GM18508 (cell line): ENCODE data around the gene AKAP12.
"Not testable (repeated sequence)": the region's sequence is repeated elsewhere in the genome, so short reads cannot be mapped to it uniquely, and the experiment has no call there.

Experiments used
- ATAC-seq: cut with Tn5 transposase; IDR thresholded peaks from one replicate; pipeline ENCODE4 v1.9.1; 2021; ENCODE audit warnings: moderate number of reproducible peaks; ENCODE audit not compliant: insufficient read depth, unreplicated experiment

AKAP12 gene

DNA sequence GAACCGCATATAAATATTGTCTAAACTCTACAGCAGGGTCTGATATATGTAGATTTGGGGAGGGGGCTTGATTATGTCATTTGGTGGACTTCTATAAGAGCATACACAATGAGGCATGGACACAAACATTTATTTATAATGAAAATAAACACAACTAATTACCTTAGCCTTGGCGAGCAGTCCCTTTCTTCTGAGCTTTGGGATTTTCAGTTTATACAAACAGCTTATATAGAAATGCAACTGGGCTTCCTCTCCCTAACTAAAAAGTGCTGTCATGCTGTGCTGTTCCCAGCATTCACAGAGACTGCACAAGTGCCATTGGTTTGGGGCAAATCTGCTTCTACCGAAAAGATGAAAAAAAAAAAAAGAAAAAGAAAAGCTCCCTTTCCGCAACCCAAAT is 69.9 kb downstream of the AKAP12 start:
- ATAC-seq, result no peak

DNA sequence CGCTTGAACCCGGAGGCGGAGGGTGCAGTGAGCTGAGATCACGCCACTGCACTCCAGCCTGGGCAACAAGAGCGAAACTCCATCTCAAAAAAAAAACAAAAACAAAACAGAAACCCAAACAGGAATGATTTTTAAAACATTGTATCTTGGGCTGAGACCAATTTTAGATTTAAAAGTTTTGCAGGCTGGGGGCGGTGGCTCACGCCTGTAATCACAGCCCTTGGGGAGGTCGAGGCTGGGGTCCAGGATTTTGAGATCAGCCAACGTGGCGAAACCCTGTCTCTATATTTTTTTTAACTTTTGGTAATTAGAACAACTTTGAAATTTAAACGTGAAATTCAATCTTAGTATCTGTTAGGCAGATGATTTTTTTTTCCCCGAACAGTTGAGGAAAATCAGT is 70.5 kb downstream of the AKAP12 start:
- no peak for ATAC-seq

GRCh38 chr6:151310852-151311767 is 71.3 kb downstream of the AKAP12 start:
- ATAC-seq, result no peak

DNA sequence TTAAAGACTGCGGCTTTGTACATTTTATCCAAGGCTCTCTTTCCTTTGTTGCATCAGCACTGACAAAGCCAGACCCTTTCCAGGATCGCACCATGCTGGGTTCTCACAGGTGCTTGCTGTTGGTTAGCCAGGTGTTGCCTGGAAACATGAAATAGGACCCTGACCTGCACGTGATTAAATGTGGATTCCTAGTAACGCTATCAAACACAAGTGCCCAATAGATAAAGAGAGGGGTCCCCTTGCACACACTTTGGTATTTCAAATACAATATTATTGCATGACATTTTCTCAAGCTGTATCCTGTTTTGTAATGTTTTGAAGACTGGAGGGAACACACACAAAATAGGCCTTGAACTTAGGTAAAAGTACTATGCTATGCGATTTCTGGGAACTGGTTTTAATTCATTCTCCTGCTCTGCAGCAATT is 73.3 kb downstream of the AKAP12 start:
- no peak for ATAC-seq

GRCh38 chr6:151315661-151316060 is 75.9 kb downstream of the AKAP12 start:
- not testable (repeated sequence) for ATAC-seq

DNA sequence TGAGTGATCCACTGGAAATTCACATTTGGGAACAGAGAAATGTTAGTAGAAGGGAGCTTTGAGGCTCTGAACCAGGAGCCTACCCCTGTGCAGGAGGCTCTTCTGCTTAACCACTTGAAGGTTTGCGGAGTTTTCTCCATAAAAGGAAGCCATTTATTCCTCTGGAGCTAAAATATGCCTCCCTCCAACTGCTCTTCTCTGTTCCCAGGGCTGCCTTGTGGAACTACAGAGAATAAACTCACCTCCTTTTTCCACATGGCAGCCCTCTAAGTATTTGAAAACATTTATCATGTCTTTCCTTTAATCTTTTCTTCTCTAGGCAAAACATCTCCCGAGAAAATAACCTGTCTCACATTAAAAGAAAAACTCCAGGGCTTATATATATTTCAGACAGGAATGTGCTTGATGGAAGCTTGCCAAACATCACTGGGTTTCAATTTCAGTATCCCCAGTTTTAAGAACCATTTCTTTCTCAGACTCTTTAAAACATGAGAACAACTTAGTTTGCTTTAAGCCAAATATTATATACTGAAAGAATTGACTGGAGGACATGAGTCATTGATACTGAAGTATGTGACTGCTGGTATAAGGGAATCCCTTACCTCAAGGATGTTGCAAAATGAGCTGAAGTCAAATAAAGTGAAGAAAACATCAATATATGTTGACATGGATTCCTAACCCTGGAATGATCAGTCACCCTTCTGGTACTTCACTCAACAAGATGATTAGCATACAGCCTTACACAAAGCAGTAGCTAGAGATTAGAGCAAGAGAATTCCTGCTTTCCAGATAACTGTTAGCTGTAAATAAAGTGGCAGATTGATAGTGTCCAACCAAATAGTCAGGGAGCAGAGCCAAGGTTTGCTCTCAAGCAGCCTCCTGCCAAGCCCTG is 77.6 kb downstream of the AKAP12 start:
- no peak for ATAC-seq

DNA sequence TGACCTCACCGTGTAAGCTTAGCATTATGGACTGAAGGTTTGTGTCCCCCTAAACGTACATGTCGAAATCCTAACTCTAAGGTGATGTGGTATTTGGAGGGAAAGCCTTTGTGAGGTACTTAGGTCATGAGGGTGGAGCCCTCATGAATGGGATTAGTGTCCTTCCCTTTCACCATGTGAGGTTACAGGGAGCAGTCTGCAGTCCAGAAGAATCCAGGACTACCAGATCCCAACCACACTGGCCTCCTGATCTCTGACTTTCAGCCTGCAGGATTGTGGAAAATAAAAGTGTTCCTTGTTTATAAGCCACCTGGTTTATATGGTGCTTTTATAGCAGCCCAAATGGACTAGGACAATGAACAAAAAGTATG is 78.2 kb downstream of the AKAP12 start:
- ATAC-seq, result no peak

- no peak for ATAC-seq
These were observed 80.4 kb downstream of the AKAP12 start for GRCh38 chr6:151320140-151320539.

GRCh38 chr6:151321438-151321837 is 81.7 kb downstream of the AKAP12 start:
- no peak for ATAC-seq

GRCh38 chr6:151322570-151322969 is 82.8 kb downstream of the AKAP12 start:
- ATAC-seq, result no peak

DNA sequence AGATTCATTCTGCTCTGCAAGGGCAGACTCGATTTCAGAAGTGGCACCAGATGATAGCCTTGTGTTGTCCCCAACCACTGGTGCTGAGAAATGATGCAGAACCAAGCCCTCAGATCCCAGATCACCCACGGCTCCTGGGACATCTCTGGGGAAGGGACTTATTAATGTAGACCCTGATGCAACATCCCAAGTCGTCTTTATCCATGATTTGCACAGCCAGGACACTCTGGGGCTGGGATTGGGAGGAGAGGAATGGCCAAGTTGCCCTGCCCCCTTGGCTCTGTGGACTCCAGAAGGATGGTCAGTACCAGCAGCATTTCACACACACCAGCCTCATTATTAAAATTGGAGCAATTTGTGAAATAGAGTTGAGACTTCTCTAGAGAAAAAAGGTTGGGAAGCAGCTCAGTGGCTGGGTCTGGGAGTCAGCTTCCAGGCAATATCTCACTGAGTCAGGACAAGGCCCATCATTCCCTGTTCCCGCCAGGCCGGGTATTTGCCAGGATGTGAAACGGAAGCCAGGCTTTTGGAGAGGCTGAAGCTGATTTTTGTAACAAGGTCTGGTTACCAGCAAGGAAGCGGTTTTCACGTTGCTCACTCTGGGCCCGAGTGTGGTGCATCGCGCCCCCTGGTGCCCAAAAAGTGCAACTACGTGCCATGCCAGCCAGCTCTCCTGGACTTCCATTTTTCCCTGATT is 84.2 kb downstream of the AKAP12 start:
- ATAC-seq, result no peak

DNA sequence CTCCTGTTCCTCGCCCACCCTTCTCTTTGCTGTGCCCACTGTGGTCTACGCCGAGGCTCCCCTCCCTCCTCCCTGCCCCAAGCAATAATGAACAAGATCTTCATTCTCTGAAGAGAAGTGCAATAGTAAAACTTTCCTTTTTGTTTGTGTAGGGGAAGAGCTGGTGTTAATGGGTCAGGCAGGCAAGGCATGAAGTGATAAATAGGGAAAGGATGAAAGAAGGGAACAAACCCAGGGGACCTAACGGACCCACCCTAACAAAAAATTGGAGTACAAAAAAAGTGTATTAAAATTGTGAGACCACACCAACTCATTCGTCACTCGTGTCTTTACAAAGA is 84.7 kb downstream of the AKAP12 start:
- no peak for ATAC-seq

DNA sequence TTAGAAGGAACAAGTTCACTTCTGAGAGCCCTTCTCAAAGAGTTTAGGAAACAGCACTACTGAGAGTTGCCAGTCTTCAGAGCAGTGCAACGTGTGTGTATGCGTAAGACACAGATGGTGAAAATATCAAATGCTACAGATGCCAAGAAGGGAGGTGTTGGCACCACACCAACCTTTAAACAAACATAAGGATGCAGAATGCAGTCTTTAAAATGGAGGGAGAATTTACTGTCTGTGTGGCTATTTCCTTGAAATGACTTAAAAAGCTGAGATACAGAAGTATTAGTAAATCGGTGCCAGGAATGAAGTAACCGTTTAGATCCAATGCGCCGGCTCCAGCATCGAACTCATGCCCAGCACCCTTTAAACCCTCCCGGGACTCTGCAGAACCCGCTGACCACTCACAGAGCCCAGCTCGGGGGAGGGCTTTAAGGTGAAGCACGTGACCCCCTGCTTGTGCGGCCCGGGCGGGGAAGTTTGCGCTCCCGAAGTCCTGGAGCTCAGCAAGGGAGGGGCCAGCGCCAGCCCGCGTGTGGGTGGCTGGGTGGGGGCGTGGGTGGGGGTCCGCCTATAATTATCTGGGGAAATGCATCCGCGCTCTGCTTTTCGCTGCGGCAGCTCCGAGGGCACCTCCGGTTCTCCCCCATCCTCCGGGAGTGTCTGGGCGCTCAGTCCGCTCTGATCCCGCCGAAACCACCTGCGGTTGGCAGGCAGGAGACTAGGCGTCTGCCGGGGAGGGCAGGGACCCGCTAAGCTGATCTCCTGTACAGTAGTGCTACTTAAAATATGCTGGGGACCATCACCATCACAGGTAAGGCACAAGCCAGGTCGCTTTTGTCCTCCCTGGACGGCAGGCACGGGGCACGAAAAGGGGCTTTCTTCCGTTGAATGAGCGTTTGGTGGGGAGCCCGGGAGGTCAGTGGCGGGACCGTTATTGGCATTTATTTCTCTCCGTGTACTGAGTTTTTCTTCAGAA is 85.6 kb downstream of the AKAP12 start:
- ATAC-seq, result no peak

- ATAC-seq, result no peak
These were observed 86.5 kb downstream of the AKAP12 start for GRCh38 chr6:151326116-151326825.

GRCh38 chr6:151327101-151327500 is 87.3 kb downstream of the AKAP12 start:
- no peak for ATAC-seq

- no peak for ATAC-seq
These were observed 90.4 kb downstream of the AKAP12 start for GRCh38 chr6:151330130-151330696.

GRCh38 chr6:151335930-151336329 is 96.2 kb downstream of the AKAP12 start:
- no peak for ATAC-seq

DNA sequence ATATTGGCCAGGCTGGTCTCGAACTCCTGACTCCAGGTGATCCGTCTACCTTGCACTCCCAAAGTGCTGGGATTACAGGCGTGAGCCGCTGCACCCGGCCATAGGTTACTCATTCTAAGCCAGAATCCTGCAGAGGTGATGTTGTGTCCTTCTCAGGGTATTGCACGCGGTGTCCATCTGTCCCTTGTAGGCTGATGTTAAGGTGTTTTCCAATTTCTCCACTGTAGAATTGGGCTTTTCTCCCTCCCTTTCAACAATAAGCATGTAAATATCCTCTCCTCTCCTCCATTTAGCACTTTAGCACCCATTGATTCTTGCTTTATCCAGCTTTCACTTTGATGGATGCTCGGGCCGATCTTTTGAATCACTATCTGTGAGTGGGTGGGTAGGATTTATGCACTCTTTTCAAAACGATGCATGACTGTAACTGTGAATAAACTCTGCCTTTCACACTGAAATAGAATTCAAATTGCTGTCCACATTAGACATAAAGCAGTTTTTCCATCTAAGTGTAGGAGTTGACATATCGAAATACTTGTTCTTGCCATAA is 99.0 kb downstream of the AKAP12 start:
- no peak for ATAC-seq
